Heart left ventricle (tissue), 13 donors: Measurements from ENCODE around the gene RPGRIP1.

ENCODE experiments used
- CTCF ChIP-seq, 12 donors: fragments of 200-600 bp; sonication (generic) in 4 of 12; IDR thresholded peaks; one replicate each; pipeline versions ENCODE4 v1.5.0 to v1.8.0; 2018 to 2022; ENCODE audit warnings: antibody characterized with exemption in 12 of 12, mild to moderate bottlenecking in 5 of 12
- POLR2A ChIP-seq, 2 donors: fragments of 450-650 bp; IDR thresholded peaks; one replicate each; pipeline ENCODE4 v1.6.1; 2017; ENCODE audit warnings: antibody characterized with exemption in 2 of 2, mild to moderate bottlenecking in 2 of 2, moderate library complexity in 2 of 2
- donor health status: ischemic (EF 13 %, LVEDD 7.1; RV severe dilation, severe dysfunction).
- donor health status: DM: no; HTN: yes; CAD: no.
- donor health status: DM: no; HTN: no; CAD: no.
- donor health status: ischemic (EF 25% LVEDD 6.9; RV normal size, moderate dysfunction).
- donor health status: ischemic (EF 25% LVEDD 5.7; RV mildly dilated, moderate dysfunction).
- donor health status: ischemic (EF 35%, LVEDD 5.7; RV mildly dilated, moderate dysfunction).
- donor health status: nonischemic (EF 11% LVEDD 7.7; RV severe dilation, severe dysfunction).
- donor health status: DM: yes; HTN: yes; CAD: no.
- donor health status: PGD.
- donor health status: ischemic (EF 29% LVEDD 5.4; RV normal size, mild dysfunction).
- donor health status: nonischemic (EF 23%, LVEDD 6.1; RV moderate dilation, normal function).

- TF ChIP-seq CTCF (IDR thresholded peaks at IDR 0.05): no peak
- no peak for TF ChIP-seq POLR2A (IDR thresholded peaks at IDR 0.05)
Measured at GRCh38 chr14:21257394-21257909, 22.4 kb upstream of the RPGRIP1 start.
